ENCODE measurements around the gene XPC. TPM values are rescaled to one million over a fixed set of nuclear protein-coding genes. Genes with fewer than 3 reads are reported as not detected.

Gene XPC
- total RNA-seq, 1 experiment from 2014 or later: 34.9 TPM

GRCh38 chr3:14181253-14181652 lies 2.9 kb upstream of the XPC start (continued):
- TF ChIP-seq, protein P1, sequence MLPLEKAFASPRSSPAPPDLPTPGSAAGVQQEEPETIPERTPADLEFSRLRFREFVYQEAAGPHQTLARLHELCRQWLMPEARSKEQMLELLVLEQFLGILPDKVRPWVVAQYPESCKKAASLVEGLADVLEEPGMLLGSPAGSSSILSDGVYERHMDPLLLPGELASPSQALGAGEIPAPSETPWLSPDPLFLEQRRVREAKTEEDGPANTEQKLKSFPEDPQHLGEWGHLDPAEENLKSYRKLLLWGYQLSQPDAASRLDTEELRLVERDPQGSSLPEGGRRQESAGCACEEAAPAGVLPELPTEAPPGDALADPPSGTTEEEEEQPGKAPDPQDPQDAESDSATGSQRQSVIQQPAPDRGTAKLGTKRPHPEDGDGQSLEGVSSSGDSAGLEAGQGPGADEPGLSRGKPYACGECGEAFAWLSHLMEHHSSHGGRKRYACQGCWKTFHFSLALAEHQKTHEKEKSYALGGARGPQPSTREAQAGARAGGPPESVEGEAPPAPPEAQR (CRISPR knock-in tag; IDR thresholded peaks at IDR 0.05): no peak
- no peak for TF ChIP-seq NR3C1 (CRISPR knock-in tag; conservative IDR thresholded peaks at IDR 0.05; ENCODE audit: low read depth)
- no peak for TF ChIP-seq PREB (CRISPR knock-in tag; IDR thresholded peaks at IDR 0.05; ENCODE audit: borderline replicate concordance)
- TF ChIP-seq SP1 (CRISPR knock-in tag; conservative IDR thresholded peaks at IDR 0.05): no peak
- no peak for TF ChIP-seq IRF2 (CRISPR knock-in tag; IDR thresholded peaks at IDR 0.05; ENCODE audit: borderline replicate concordance, low read depth)
- TF ChIP-seq ATF6 (CRISPR knock-in tag; IDR thresholded peaks at IDR 0.05): no peak
- no peak for TF ChIP-seq CDX4 (CRISPR knock-in tag; IDR thresholded peaks at IDR 0.05; ENCODE audit: borderline replicate concordance)
- TF ChIP-seq FOXP1 (CRISPR knock-in tag; IDR thresholded peaks at IDR 0.05; ENCODE audit: borderline replicate concordance): no peak
- TF ChIP-seq ATF3 (CRISPR knock-in tag; conservative IDR thresholded peaks at IDR 0.05): no peak
- TF ChIP-seq, protein P2, sequence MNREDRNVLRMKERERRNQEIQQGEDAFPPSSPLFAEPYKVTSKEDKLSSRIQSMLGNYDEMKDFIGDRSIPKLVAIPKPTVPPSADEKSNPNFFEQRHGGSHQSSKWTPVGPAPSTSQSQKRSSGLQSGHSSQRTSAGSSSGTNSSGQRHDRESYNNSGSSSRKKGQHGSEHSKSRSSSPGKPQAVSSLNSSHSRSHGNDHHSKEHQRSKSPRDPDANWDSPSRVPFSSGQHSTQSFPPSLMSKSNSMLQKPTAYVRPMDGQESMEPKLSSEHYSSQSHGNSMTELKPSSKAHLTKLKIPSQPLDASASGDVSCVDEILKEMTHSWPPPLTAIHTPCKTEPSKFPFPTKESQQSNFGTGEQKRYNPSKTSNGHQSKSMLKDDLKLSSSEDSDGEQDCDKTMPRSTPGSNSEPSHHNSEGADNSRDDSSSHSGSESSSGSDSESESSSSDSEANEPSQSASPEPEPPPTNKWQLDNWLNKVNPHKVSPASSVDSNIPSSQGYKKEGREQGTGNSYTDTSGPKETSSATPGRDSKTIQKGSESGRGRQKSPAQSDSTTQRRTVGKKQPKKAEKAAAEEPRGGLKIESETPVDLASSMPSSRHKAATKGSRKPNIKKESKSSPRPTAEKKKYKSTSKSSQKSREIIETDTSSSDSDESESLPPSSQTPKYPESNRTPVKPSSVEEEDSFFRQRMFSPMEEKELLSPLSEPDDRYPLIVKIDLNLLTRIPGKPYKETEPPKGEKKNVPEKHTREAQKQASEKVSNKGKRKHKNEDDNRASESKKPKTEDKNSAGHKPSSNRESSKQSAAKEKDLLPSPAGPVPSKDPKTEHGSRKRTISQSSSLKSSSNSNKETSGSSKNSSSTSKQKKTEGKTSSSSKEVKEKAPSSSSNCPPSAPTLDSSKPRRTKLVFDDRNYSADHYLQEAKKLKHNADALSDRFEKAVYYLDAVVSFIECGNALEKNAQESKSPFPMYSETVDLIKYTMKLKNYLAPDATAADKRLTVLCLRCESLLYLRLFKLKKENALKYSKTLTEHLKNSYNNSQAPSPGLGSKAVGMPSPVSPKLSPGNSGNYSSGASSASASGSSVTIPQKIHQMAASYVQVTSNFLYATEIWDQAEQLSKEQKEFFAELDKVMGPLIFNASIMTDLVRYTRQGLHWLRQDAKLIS (CRISPR knock-in tag; IDR thresholded peaks at IDR 0.05; ENCODE audit: borderline replicate concordance): no peak
- TF ChIP-seq FOXK1 (CRISPR knock-in tag; IDR thresholded peaks at IDR 0.05): no peak
- no peak for TF ChIP-seq SMAD4 (CRISPR knock-in tag; IDR thresholded peaks at IDR 0.05)

GRCh38 chr3:14179795-14180194 lies 1.4 kb upstream of the XPC start:
- CTCF ChIA-PET: interaction anchor here (1.2 to 2.4 kb wide), 3 partner anchors 24 to 283 kb away, joined by 5 to 22 read pairs (median 10); no protein-coding TSS in a partner anchor
- peak overlapping the region; percentile 99; the same call in 1 of the 2 replicates for H3K27ac Mint-ChIP-seq
- H3K9me3 Mint-ChIP-seq: no peaks in the 10 kb centered on the region
- H3K27me3 Mint-ChIP-seq (ENCODE audit: low read depth): no peaks in the 10 kb centered on the region
- peaks cover 29% of the 10 kb centered on the region for H3K4me1 Mint-ChIP-seq
- peak overlapping the region; percentile 93 for H3K4me3 Mint-ChIP-seq
- peaks cover 33% of the 10 kb centered on the region for H3K36me3 Mint-ChIP-seq
- ATAC-seq (no peak), DNase-seq (ENCODE audit: low spot score) (no peak)
- POLR2A ChIA-PET: no interaction called here
- TF ChIP-seq CREB1 (CRISPR knock-in tag; IDR thresholded peaks at IDR 0.05): no peak
- TF ChIP-seq, protein P1 (CRISPR knock-in tag; IDR thresholded peaks at IDR 0.05): no peak
- no peak for TF ChIP-seq ZMAT4 (CRISPR knock-in tag; IDR thresholded peaks at IDR 0.05)
- TF ChIP-seq PREB (CRISPR knock-in tag; IDR thresholded peaks at IDR 0.05; ENCODE audit: borderline replicate concordance): no peak
- no peak for TF ChIP-seq ERG (CRISPR knock-in tag; IDR thresholded peaks at IDR 0.05)
- no peak for TF ChIP-seq ZBTB21 (CRISPR knock-in tag; IDR thresholded peaks at IDR 0.05; ENCODE audit: borderline replicate concordance)
- TF ChIP-seq, protein P2 (CRISPR knock-in tag; IDR thresholded peaks at IDR 0.05; ENCODE audit: borderline replicate concordance): no peak

Measured in WTC11 (cell line).